ENCODE data around the gene ST6GALNAC3. TPM values are rescaled to one million over a fixed set of nuclear protein-coding genes. Genes with fewer than 3 reads are reported as not detected.

ST6GALNAC3 gene
- total RNA-seq, 1 experiment from 2014 or later: 0.03 TPM

DNA sequence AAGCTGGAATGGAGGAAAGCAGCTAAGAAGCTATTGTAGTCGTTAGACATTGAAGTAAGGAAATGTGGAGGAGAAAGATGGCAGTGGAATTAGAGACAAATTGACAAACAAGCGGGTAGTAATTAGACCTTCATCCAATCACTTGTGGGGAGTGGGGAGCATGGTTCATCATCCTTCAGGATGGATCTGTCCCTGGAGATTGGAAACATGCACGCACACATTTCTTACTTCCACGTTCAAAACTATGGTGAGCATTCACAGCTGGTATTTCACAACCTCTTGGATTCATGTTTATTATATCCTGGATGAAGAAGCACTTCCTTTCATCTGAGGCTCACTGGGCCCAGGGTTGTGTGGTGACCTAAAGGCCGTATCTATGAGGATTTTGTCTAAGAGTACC is 188.1 kb downstream of the ST6GALNAC3 start:
- DNase-seq (ENCODE audit: low read depth, low spot score) (no peak), ATAC-seq (no peak)
- Histone ChIP-seq H3K4me1 (ENCODE audit: control insufficient read depth, insufficient read depth, low read length) (no peaks in the 10 kb centered on the region), H3K9me3 (ENCODE audit: control insufficient read depth, insufficient read depth, low read depth, low read length) (no peaks in the 10 kb centered on the region), H3K27me3 (ENCODE audit: control insufficient read depth, insufficient read depth, low read length) (no peaks in the 10 kb centered on the region), H3K36me3 (ENCODE audit: control insufficient read depth, insufficient read depth, low read length) (no peaks in the 10 kb centered on the region), H3K27ac (ENCODE audit: low read length) (no peak overlapping the region), H3K4me3 (ENCODE audit: low read depth in 2 of 2, low read length in 2 of 2) (no peak overlapping the region)
- CTCF ChIA-PET: no interaction called here
- TF ChIP-seq POLR2AphosphoS5 (IDR thresholded peaks at IDR 0.05; ENCODE audit: low read depth, low read length) (no peak), TCF7L2 (IDR thresholded peaks at IDR 0.05; ENCODE audit: low read depth, low read length) (no peak), SIN3A (IDR thresholded peaks at IDR 0.05; ENCODE audit: borderline replicate concordance, insufficient read depth, low read depth, low read length) (no peak)
- TF ChIP-seq, protein P1, sequence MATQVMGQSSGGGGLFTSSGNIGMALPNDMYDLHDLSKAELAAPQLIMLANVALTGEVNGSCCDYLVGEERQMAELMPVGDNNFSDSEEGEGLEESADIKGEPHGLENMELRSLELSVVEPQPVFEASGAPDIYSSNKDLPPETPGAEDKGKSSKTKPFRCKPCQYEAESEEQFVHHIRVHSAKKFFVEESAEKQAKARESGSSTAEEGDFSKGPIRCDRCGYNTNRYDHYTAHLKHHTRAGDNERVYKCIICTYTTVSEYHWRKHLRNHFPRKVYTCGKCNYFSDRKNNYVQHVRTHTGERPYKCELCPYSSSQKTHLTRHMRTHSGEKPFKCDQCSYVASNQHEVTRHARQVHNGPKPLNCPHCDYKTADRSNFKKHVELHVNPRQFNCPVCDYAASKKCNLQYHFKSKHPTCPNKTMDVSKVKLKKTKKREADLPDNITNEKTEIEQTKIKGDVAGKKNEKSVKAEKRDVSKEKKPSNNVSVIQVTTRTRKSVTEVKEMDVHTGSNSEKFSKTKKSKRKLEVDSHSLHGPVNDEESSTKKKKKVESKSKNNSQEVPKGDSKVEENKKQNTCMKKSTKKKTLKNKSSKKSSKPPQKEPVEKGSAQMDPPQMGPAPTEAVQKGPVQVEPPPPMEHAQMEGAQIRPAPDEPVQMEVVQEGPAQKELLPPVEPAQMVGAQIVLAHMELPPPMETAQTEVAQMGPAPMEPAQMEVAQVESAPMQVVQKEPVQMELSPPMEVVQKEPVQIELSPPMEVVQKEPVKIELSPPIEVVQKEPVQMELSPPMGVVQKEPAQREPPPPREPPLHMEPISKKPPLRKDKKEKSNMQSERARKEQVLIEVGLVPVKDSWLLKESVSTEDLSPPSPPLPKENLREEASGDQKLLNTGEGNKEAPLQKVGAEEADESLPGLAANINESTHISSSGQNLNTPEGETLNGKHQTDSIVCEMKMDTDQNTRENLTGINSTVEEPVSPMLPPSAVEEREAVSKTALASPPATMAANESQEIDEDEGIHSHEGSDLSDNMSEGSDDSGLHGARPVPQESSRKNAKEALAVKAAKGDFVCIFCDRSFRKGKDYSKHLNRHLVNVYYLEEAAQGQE (IDR thresholded peaks at IDR 0.05; ENCODE audit: insufficient read depth in 1 of 2, low read depth in 2 of 2, low read length in 1 of 2): no peak
- TF ChIP-seq, protein P2, sequence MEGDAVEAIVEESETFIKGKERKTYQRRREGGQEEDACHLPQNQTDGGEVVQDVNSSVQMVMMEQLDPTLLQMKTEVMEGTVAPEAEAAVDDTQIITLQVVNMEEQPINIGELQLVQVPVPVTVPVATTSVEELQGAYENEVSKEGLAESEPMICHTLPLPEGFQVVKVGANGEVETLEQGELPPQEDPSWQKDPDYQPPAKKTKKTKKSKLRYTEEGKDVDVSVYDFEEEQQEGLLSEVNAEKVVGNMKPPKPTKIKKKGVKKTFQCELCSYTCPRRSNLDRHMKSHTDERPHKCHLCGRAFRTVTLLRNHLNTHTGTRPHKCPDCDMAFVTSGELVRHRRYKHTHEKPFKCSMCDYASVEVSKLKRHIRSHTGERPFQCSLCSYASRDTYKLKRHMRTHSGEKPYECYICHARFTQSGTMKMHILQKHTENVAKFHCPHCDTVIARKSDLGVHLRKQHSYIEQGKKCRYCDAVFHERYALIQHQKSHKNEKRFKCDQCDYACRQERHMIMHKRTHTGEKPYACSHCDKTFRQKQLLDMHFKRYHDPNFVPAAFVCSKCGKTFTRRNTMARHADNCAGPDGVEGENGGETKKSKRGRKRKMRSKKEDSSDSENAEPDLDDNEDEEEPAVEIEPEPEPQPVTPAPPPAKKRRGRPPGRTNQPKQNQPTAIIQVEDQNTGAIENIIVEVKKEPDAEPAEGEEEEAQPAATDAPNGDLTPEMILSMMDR (IDR thresholded peaks at IDR 0.05): no peak
- POLR2A ChIA-PET: no interaction called here
- in situ Hi-C loops (cut with HindIII; ENCODE audit: low pct_unique_long_range_greater_than_20kb, low sequenced_read_pairs) (no loop called here), intact Hi-C loops (cut with micrococcal nuclease; ENCODE audit: unreplicated experiment) (no loop called here)
- no TSS peak for BruUV-seq (replicated peaks)

DNA sequence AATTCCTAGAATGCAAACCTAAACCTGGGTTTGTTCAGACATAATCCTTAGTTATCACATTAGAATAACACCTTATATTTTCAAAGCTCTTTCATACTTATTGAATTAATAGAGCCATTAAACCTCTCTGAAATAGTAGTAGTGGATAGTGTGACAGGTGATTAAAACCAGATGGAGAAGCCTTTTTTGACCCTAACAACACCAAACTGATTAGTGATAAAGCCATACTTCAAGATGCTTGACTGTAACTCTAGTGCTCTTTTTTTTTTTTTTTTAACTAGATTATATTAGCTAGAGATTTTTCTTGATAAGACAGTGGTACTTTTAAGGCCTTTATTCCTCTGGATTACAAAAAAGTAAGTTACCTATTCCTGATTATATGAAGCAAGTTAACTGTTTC is 190.1 kb downstream of the ST6GALNAC3 start:
- BruUV-seq (replicated peaks): no TSS peak
- Histone ChIP-seq H3K4me3 (ENCODE audit: low read depth in 2 of 2, low read length in 2 of 2) (no peak overlapping the region), H3K27me3 (ENCODE audit: control insufficient read depth, insufficient read depth, low read length) (no peaks in the 10 kb centered on the region), H3K4me1 (ENCODE audit: control insufficient read depth, insufficient read depth, low read length) (no peaks in the 10 kb centered on the region), H3K9me3 (ENCODE audit: control insufficient read depth, insufficient read depth, low read depth, low read length) (no peaks in the 10 kb centered on the region), H3K27ac (ENCODE audit: low read length) (no peak overlapping the region), H3K36me3 (ENCODE audit: control insufficient read depth, insufficient read depth, low read length) (no peaks in the 10 kb centered on the region)
- in situ Hi-C loops (cut with HindIII; ENCODE audit: low pct_unique_long_range_greater_than_20kb, low sequenced_read_pairs) (no loop called here), intact Hi-C loops (cut with micrococcal nuclease; ENCODE audit: unreplicated experiment) (no loop called here)
- TF ChIP-seq TCF7L2 (IDR thresholded peaks at IDR 0.05; ENCODE audit: low read depth, low read length) (no peak), POLR2AphosphoS5 (IDR thresholded peaks at IDR 0.05; ENCODE audit: low read depth, low read length) (no peak), SIN3A (IDR thresholded peaks at IDR 0.05; ENCODE audit: borderline replicate concordance, insufficient read depth, low read depth, low read length) (no peak)
- TF ChIP-seq, protein P1 (IDR thresholded peaks at IDR 0.05; ENCODE audit: insufficient read depth in 1 of 2, low read depth in 2 of 2, low read length in 1 of 2): no peak
- TF ChIP-seq, protein P2 (IDR thresholded peaks at IDR 0.05): no peak
- POLR2A ChIA-PET: no interaction called here
- DNase-seq (ENCODE audit: low read depth, low spot score): no peak
- CTCF ChIA-PET: no interaction called here
- ATAC-seq: no peak
